HG03103 (cell line): Measurements from ENCODE around the gene SLC36A1.

Experiments used
- ATAC-seq: cut with Tn5 transposase; IDR thresholded peaks from one replicate; pipeline ENCODE4 v1.9.1; 2021; ENCODE audit warnings: low read depth; ENCODE audit not compliant: unreplicated experiment

SLC36A1 gene

GRCh38 chr5:151528996-151529395 is 81.6 kb downstream of the SLC36A1 start:
- ATAC-seq, result no peak

- no peak for ATAC-seq
Measured at GRCh38 chr5:151531581-151531980, 84.2 kb downstream of the SLC36A1 start.

DNA sequence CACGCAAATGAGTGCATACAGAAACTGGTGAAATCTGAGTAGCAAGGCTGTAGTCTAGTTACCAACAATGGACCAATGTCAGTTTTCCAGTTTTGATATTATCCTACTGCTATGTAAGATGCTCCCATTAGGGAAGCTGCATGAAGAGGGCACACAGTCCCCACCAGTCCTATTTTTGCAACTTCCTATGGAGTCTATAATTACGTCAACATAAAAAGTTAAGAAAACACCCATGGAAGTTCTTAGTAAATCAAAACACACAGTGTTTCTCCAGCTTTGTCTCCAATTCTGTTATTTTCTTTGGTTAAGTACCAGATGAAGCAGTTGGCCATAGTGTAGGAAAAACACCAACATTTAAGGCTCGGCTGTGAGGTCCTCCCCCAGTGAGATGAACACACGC is 85.0 kb downstream of the SLC36A1 start:
- ATAC-seq, result no peak

GRCh38 chr5:151534350-151534749 is 86.9 kb downstream of the SLC36A1 start:
- ATAC-seq, result no peak

DNA sequence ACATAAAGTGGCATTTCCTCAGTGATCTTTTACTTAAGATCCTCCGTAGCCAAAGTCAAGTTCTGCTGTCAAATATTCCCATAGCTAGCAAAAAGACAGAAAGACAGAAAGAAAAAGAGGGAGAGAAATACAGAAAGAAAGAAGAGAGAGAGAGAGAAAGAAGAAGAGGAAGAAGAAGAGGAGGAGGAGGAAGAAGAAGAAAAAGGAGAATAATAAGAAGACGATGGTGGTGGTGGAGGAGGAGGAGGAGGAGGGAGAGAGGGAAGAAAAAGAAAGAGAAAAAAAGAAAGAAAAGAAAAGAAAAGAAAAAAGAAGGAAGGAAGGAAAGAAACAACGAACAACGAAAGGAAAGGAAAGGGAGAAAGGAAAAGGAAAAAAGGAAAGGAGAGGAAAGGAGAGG is 89.6 kb downstream of the SLC36A1 start:
- no peak for ATAC-seq

GRCh38 chr5:151541571-151541970 is 94.2 kb downstream of the SLC36A1 start:
- no peak for ATAC-seq
